ENCODE results near the gene BLOC1S6.

- TF ChIP-seq CTCF (IDR thresholded peaks at IDR 0.05) (no peak), POLR2A (IDR thresholded peaks at IDR 0.05) (peak in 1 of 2 donors; percentile 7)
Observed at GRCh38 chr15:45640616-45641015, 53.4 kb downstream of the BLOC1S6 start.

All from adrenal gland (tissue), 5 donors.